Measurements from ENCODE around the gene TAGLN.
"Not testable (repeated sequence)": the region's sequence is repeated elsewhere in the genome, so short reads cannot be mapped to it uniquely, and the experiment has no call there.

TAGLN gene

GRCh38 chr11:117204283-117205080, 5.3 kb downstream of the TAGLN start:
- Histone ChIP-seq H3F3A (ENCODE audit: control insufficient read depth, insufficient read depth) (no peaks in the 10 kb centered on the region), H3K4me2 (ENCODE audit: low read length) (no peak overlapping the region), H3K79me2 (ENCODE audit: control insufficient read depth, low read length) (no peaks in the 10 kb centered on the region), H3K27me3 (ENCODE audit: control insufficient read depth, low read length) (no peaks in the 10 kb centered on the region), H3K27ac (ENCODE audit: low read depth, low read length) (no peak overlapping the region), H4K20me1 (ENCODE audit: control insufficient read depth, insufficient read depth, low read depth, low read length) (no peaks in the 10 kb centered on the region), H3K9me2 (replicated peaks; ENCODE audit: control insufficient read depth, low read length) (no peaks in the 10 kb centered on the region), H3K36me3 (ENCODE audit: control insufficient read depth, low read length) (peaks cover 4% of the 10 kb centered on the region; the same call in 1 of the 2 replicates), H3K4me1 (ENCODE audit: control insufficient read depth, low read length) (no peaks in the 10 kb centered on the region), H3K4me3 (ENCODE audit: low read length) (no peak overlapping the region), H3K9me3 (ENCODE audit: control insufficient read depth, insufficient read depth, low read length) (no peaks in the 10 kb centered on the region)
- TF ChIP-seq CTCF (IDR thresholded peaks at IDR 0.05; ENCODE audit: low read depth, low read length, poor library complexity, severe bottlenecking), result no peak
- no peak for TF ChIP-seq EZH2phosphoT487 (IDR thresholded peaks at IDR 0.05; ENCODE audit: borderline replicate concordance, low read length)

- Histone ChIP-seq H3K9me2 (replicated peaks; ENCODE audit: control insufficient read depth, low read length) (no peaks in the 10 kb centered on the region), H3K4me3 (ENCODE audit: low read length) (no peak overlapping the region), H4K20me1 (ENCODE audit: control insufficient read depth, insufficient read depth, low read depth, low read length) (no peaks in the 10 kb centered on the region), H3K9me3 (ENCODE audit: control insufficient read depth, insufficient read depth, low read length) (no peaks in the 10 kb centered on the region), H3K27ac (ENCODE audit: low read depth, low read length) (no peak overlapping the region), H3F3A (ENCODE audit: control insufficient read depth, insufficient read depth) (no peaks in the 10 kb centered on the region), H3K36me3 (ENCODE audit: control insufficient read depth, low read length) (peaks cover 4% of the 10 kb centered on the region; the same call in 1 of the 2 replicates), H3K4me1 (ENCODE audit: control insufficient read depth, low read length) (no peaks in the 10 kb centered on the region), H3K27me3 (ENCODE audit: control insufficient read depth, low read length) (no peaks in the 10 kb centered on the region), H3K4me2 (ENCODE audit: low read length) (no peak overlapping the region), H3K79me2 (ENCODE audit: control insufficient read depth, low read length) (no peaks in the 10 kb centered on the region)
- TF ChIP-seq CTCF (IDR thresholded peaks at IDR 0.05; ENCODE audit: low read depth, low read length, poor library complexity, severe bottlenecking), result no peak
- TF ChIP-seq EZH2phosphoT487 (IDR thresholded peaks at IDR 0.05; ENCODE audit: borderline replicate concordance, low read length), result no peak
Measured at GRCh38 chr11:117205211-117205818, 6.1 kb downstream of the TAGLN start.

GRCh38 chr11:117206111-117206510, 6.9 kb downstream of the TAGLN start:
- not testable (repeated sequence) for H3K9me3 ChIP-seq (ENCODE audit: control insufficient read depth, insufficient read depth, low read length); H3F3A ChIP-seq (ENCODE audit: control insufficient read depth, insufficient read depth)

GRCh38 chr11:117206859-117207258, 7.7 kb downstream of the TAGLN start:
- not testable (repeated sequence) for H3F3A ChIP-seq (ENCODE audit: control insufficient read depth, insufficient read depth); H4K20me1 ChIP-seq (ENCODE audit: control insufficient read depth, insufficient read depth, low read depth, low read length); H3K9me3 ChIP-seq (ENCODE audit: control insufficient read depth, insufficient read depth, low read length); H3K79me2 ChIP-seq (ENCODE audit: control insufficient read depth, low read length); H3K27ac ChIP-seq (ENCODE audit: low read depth, low read length); H3K27me3 ChIP-seq (ENCODE audit: control insufficient read depth, low read length); H3K4me2 ChIP-seq (ENCODE audit: low read length); H3K9me2 ChIP-seq (replicated peaks; ENCODE audit: control insufficient read depth, low read length); H3K36me3 ChIP-seq (ENCODE audit: control insufficient read depth, low read length); H3K4me3 ChIP-seq (ENCODE audit: low read length); H3K4me1 ChIP-seq (ENCODE audit: control insufficient read depth, low read length)

More at GRCh38 chr11:117206111-117206510, 6.9 kb downstream of the TAGLN start:
- not testable (repeated sequence) for H3K4me3 ChIP-seq (ENCODE audit: low read length); H3K27me3 ChIP-seq (ENCODE audit: control insufficient read depth, low read length); H3K79me2 ChIP-seq (ENCODE audit: control insufficient read depth, low read length); H3K4me2 ChIP-seq (ENCODE audit: low read length); H4K20me1 ChIP-seq (ENCODE audit: control insufficient read depth, insufficient read depth, low read depth, low read length); H3K27ac ChIP-seq (ENCODE audit: low read depth, low read length); H3K9me2 ChIP-seq (replicated peaks; ENCODE audit: control insufficient read depth, low read length); H3K4me1 ChIP-seq (ENCODE audit: control insufficient read depth, low read length); H3K36me3 ChIP-seq (ENCODE audit: control insufficient read depth, low read length)

GRCh38 chr11:117207481-117207880, 8.3 kb downstream of the TAGLN start:
- H3K9me2 ChIP-seq (replicated peaks; ENCODE audit: control insufficient read depth, low read length); H4K20me1 ChIP-seq (ENCODE audit: control insufficient read depth, insufficient read depth, low read depth, low read length); H3K9me3 ChIP-seq (ENCODE audit: control insufficient read depth, insufficient read depth, low read length); H3K79me2 ChIP-seq (ENCODE audit: control insufficient read depth, low read length); H3K27me3 ChIP-seq (ENCODE audit: control insufficient read depth, low read length); H3K36me3 ChIP-seq (ENCODE audit: control insufficient read depth, low read length); H3F3A ChIP-seq (ENCODE audit: control insufficient read depth, insufficient read depth); H3K4me1 ChIP-seq (ENCODE audit: control insufficient read depth, low read length); H3K27ac ChIP-seq (ENCODE audit: low read depth, low read length); H3K4me3 ChIP-seq (ENCODE audit: low read length); H3K4me2 ChIP-seq (ENCODE audit: low read length): not testable (repeated sequence)

- H3K4me3 ChIP-seq (ENCODE audit: low read length); H3K9me3 ChIP-seq (ENCODE audit: control insufficient read depth, insufficient read depth, low read length); H3K27me3 ChIP-seq (ENCODE audit: control insufficient read depth, low read length); H3K9me2 ChIP-seq (replicated peaks; ENCODE audit: control insufficient read depth, low read length); H3K4me2 ChIP-seq (ENCODE audit: low read length); H4K20me1 ChIP-seq (ENCODE audit: control insufficient read depth, insufficient read depth, low read depth, low read length); H3K79me2 ChIP-seq (ENCODE audit: control insufficient read depth, low read length); H3K27ac ChIP-seq (ENCODE audit: low read depth, low read length); H3F3A ChIP-seq (ENCODE audit: control insufficient read depth, insufficient read depth); H3K4me1 ChIP-seq (ENCODE audit: control insufficient read depth, low read length): not testable (repeated sequence)
- peaks cover 10% of the 10 kb centered on the region for H3K36me3 ChIP-seq (ENCODE audit: control insufficient read depth, low read length)
Measured at GRCh38 chr11:117208710-117209109, 9.5 kb downstream of the TAGLN start.

Data from DOHH2 (cell line).